ENCODE results near the gene PARP14.
"Not testable (repeated sequence)": the region's sequence is repeated elsewhere in the genome, so short reads cannot be mapped to it uniquely, and the experiment has no call there.

Gene PARP14

DNA sequence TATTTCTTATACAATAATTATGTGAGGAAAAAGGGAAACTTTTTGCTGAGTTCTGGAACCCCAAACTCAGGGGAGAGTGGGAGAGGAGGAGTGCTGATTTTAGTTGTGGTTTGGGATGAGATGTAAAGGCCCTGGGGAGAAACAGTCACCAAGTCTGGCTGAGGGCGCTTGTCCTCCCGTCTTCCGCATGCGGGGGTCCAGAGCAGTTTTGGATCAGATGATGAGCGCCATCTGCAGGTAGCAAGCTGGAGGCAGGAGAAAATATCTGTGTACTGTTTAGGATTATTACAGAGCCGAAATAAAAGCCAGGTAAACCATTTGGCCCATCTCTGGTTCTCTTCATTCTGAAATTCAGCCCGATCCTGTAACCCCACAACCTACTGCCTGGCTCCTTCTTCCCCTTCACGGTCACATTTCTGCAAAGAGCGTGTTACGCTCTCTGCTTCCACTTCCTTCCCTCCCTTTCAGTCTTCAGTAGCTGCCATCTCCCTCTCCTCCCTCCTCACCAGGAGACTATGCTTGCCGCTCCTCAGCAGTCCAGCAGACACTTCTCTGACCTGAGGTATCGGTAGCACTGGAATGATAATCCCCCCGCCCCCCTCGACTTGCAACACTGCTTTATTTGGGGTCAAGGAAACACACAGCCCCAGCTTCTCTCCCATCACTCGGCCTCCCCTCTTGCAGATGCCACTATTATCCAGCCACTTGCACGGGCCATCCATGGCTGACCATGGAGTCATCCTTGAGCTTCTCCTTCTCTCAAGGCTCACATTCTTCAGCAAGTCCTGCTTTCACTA lies 1.4 kb upstream of the PARP14 start:
- no peak for DNase-seq

DNA sequence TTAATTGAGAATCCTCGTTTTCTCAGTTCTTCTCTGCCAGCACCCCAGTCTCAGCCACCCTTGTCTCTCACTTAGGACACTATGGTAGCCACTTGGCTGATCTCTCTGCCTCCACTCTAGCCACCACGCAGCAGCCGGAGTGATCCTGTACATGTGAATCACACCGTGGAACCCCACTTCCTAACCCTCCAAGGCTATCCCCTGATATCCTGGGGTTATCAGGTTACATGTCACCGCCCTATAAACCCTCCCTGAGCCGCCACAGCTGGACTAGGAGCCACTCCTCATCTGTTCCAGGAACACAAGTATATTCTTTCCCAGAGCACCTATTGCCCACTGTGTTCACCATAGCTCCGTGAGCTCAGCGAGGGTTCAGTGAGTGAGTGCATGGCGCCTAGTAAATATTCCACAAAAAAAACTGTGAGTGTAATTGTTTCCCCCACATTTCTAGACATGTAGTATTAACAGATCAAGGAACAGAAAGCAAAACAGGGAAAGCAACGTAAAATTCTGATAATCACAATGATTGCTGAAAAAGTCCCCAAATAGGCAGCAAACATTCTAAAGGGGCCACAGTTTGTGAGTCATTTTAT lies 661 bp upstream of the PARP14 start:
- no peak for DNase-seq

- no peak for DNase-seq
Observed at GRCh38 chr3:122681284-122681973, 790 bp downstream of the PARP14 start.

- no peak for DNase-seq
Observed at GRCh38 chr3:122681974-122682409, 1.4 kb downstream of the PARP14 start.

DNA sequence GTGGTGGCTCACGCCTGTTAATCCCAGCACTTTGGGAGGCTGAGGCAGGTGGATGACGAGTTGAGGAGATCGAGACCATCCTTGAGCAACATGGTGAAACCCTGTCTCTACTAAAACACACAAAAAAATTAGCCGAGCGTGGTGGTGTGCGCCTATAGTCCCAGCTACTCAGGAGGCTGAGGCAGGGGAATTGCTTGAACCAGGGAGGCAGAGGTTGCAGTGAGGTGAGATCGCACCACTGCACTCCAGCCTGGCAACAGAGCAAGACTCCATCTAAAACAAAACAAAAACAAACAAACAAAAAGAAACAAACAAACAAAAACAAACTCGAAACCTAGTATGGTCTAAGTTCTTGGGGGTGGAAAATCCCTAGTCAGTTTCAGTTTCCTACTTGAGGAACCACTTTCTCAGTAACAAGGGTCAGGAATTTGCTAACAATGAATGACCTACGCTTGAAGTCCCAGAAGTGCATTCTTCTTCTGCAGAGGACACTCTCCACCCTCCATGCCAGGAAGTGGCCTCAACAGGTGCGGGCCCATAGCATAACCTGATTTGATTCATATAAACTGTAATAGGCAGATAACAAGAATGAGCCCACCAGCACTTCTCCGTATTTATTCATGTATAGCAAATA lies 2.3 kb downstream of the PARP14 start:
- DNase-seq: not testable (repeated sequence)

- no peak for DNase-seq
Observed at GRCh38 chr3:122687298-122687697, 6.7 kb downstream of the PARP14 start.

DNA sequence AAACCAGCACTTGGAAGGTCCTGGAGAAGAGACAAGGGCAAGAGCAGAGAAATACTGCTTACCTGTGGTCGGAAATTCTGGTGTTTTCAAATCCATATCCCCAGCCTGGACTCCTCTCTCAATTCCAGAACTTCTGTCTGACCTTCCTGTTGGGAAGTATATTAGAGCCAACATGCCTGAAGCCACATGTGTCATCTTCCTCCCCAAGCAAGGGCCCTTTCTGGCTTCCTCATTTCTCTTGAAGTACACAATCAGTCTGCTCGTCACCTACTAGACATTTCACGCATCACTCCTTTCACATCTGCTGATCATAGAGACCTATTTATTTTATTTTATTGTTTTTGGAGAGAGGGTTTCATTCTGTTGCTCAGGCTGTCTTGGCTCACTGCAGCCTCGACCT lies 8.4 kb downstream of the PARP14 start:
- DNase-seq: no peak

GRCh38 chr3:122689587-122689986 lies 8.9 kb downstream of the PARP14 start:
- no peak for DNase-seq

DNA sequence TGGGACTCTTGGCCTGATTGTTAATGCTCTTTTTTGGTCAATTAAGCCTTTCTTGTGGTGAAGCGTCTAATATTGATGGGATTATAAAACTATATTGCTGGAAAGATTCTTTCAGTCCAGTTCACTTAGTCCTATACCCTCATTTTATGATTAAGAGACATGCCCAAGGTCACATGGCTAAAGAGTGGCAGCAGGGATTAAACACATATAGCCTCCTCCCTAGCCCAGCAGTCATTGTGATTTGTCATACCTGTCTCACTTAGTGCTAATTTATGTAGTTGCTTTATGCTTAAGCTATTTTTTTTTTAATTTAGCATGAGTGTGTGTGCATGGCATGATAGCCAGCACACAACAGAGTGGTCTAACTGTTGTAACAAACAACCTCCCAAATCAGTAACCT lies 9.5 kb downstream of the PARP14 start:
- no peak for DNase-seq

GRCh38 chr3:122691195-122691594 lies 10.6 kb downstream of the PARP14 start:
- no peak for DNase-seq

DNA sequence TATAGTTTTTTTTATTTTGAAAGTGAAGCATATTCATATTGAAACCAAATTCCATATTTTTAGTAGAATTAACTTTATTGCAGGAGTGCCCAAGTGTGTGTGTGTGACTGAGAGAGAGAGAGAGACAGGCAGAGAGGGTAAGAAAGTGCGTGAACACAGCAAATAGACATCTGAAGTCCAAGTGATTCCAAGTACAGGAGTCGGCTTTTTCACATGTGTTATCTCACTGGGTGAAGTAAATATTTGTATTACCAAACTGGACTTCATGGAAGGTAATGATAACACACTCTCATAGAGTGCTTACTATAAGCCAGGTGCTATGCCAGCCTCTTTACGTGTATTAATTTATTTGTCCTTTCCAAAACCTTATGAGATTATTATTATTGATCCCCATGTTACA lies 12.0 kb downstream of the PARP14 start:
- no peak for DNase-seq

DNA sequence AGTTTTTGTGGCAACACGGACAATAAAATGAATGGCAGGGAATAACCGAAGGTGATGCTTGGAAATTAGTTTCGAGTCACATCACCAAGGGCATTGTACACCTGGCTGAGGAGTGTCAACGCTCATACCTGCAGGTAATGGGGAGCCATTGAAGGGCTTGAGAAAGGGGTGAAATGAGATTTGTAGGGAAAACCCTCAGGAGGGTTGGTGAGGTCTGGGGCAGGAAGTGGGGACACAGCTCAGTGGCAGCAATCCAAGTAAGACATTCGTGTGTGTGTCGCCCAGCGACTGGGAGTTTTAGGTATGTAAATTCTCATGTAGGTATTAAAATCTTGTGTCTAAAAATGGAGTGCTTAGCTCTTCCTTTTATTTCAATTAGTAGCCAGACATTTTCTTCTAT lies 14.3 kb downstream of the PARP14 start:
- no peak for DNase-seq

GRCh38 chr3:122695927-122696561 lies 15.4 kb downstream of the PARP14 start:
- DNase-seq: no peak

GRCh38 chr3:122697952-122698620 lies 17.4 kb downstream of the PARP14 start:
- no peak for DNase-seq

GRCh38 chr3:122700193-122700592 lies 19.6 kb downstream of the PARP14 start:
- DNase-seq: no peak

- DNase-seq: no peak
Observed at GRCh38 chr3:122705379-122705778, 24.7 kb downstream of the PARP14 start.

DNA sequence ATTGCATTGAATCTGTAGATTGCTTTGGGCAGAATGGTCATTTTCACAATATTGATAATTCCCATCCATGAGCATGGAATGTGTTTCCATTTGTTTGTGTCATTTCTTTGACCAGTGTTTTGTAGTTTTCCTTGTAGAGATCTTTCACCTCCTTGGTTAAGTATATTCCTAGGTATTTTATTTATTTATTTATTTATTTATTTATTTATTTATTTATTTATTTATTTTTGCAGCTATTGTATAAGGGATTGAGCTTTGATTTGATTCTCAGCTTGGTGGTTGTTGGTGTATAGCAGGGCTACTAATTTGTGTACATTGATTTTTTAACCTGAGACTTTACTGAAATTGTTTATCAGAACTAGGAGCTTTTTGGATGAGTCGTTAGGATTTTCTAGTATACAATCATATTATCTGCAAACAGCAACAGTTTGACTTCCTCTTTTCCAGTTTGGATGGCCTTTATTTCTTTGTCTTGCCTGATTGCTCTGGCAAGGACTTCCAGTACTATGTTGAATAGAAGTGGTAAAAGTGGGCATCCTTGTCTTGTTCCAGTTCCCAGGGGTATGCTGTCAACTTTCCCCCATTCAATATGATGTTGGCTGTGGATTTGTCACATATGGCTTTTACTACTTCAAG lies 30.1 kb downstream of the PARP14 start:
- not testable (repeated sequence) for DNase-seq

GRCh38 chr3:122714273-122714672 lies 33.6 kb downstream of the PARP14 start:
- DNase-seq: no peak

GRCh38 chr3:122716667-122717066 lies 36.0 kb downstream of the PARP14 start:
- no peak for DNase-seq

- DNase-seq: no peak
Observed at GRCh38 chr3:122719273-122719921, 38.8 kb downstream of the PARP14 start.

DNA sequence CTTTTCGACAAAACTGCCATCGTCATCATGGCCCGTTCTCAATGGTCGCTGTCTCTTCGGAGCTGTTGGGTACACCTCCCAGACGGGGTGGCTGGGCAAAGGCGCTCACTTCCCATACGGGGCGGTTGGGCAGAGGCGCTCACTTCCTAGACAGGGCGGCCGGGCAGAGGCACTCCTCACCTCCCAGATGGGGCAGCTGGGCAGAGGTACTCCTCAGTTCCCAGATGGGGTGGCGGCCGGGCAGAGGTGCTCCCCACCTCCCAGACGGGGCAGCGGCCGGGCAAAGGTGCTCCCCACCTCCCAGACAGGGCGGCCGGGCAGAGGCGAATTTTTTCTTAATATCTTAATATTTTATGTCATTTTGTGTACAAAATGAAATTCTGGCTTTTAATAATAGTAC lies 44.5 kb downstream of the PARP14 start:
- DNase-seq: no peak
